HEK293 (cell line): Measurements from ENCODE around the gene REX1BD.
"Not testable (repeated sequence)": the region's sequence is repeated elsewhere in the genome, so short reads cannot be mapped to it uniquely, and the experiment has no call there.

Source experiments
- CTCF ChIA-PET: fragments of 350-600 bp; formaldehyde crosslinking; extraction: SDS; loops from one replicate; lab custom pipeline; 2021; ENCODE audit warnings: antibody characterized with exemption; lab: Yijun Ruan, JAX
- POLR2A ChIA-PET: fragments of 300-600 bp; formaldehyde crosslinking; extraction: SDS; loops from one replicate; lab custom pipeline; 2020; ENCODE audit warnings: antibody characterized with exemption, inconsistent platforms; lab: Yijun Ruan, JAX
- H3K27ac ChIP-seq: fragments of 200-500 bp; sonication (Bioruptor generic); 2 replicates; pipeline ENCODE4 v1.5.1; 2014; ENCODE audit warnings: low read depth, low read length, control low read depth, inconsistent platforms; ENCODE audit errors: extremely low read depth
- H3K36me3 ChIP-seq, 2 experiments: fragments of 200-500 bp in 1 of 2; sonication (Bioruptor generic) in 1 of 2; 1 replicate in 1 of 2; 2 replicates in 1 of 2; pipeline ENCODE4 v1.5.1; 2014 to 2017; ENCODE audit warnings: inconsistent platforms in 2 of 2, low read length in 2 of 2; ENCODE audit not compliant: control insufficient read depth in 2 of 2, insufficient read depth in 1 of 2
- H3K4me1 ChIP-seq: fragments of 200-500 bp; sonication (Bioruptor generic); 2 replicates; pipeline ENCODE4 v1.5.1; 2014; ENCODE audit warnings: mild to moderate bottlenecking, low read length, inconsistent platforms; ENCODE audit not compliant: control insufficient read depth, insufficient read depth
- H3K4me3 ChIP-seq: 2 replicates; pipeline ENCODE4 v1.5.1; 2011; ENCODE audit warnings: low read depth, mild to moderate bottlenecking, control low read depth, low read length, moderate library complexity
- H3K9me3 ChIP-seq: fragments of 200-500 bp; sonication (Bioruptor generic); 2 replicates; pipeline ENCODE4 v1.5.1; 2014; ENCODE audit warnings: low read depth, low read length, inconsistent platforms; ENCODE audit not compliant: control insufficient read depth, insufficient read depth
- KLF9 ChIP-seq: fragments of 450-650 bp; formaldehyde crosslinking; IDR thresholded peaks from 2 replicates; pipeline ENCODE4 v1.5.1; 2016; ENCODE audit warnings: missing biosample characterization, missing genetic modification characterization, low read depth
- ZNF341 ChIP-seq: fragments of 450-650 bp; formaldehyde crosslinking; IDR thresholded peaks from 2 replicates; pipeline ENCODE4; 2016; ENCODE audit warnings: low read depth, missing biosample characterization, missing genetic modification characterization
- ZNF391 ChIP-seq: fragments of 450-650 bp; formaldehyde crosslinking; IDR thresholded peaks from 2 replicates; pipeline ENCODE4 v1.5.1; 2016; ENCODE audit warnings: low read depth, missing biosample characterization, missing genetic modification characterization, borderline replicate concordance
- ZNF416 ChIP-seq: fragments of 450-650 bp; formaldehyde crosslinking; IDR thresholded peaks from 2 replicates; pipeline ENCODE4 v1.5.1; 2016; ENCODE audit warnings: missing biosample characterization, missing genetic modification characterization
- ZNF521 ChIP-seq: fragments of 450-650 bp; formaldehyde crosslinking; IDR thresholded peaks from 2 replicates; pipeline ENCODE4 v1.5.1; 2017; ENCODE audit warnings: missing biosample characterization, mild to moderate bottlenecking, missing genetic modification characterization
- TF ChIP-seq, protein P1 (sequence below): fragments of 450-650 bp; formaldehyde crosslinking; IDR thresholded peaks from 2 replicates; pipeline ENCODE4 v1.5.1; 2016; ENCODE audit warnings: missing biosample characterization, missing genetic modification characterization
- TF ChIP-seq, protein P2 (sequence below): fragments of 450-650 bp; IDR thresholded peaks from 2 replicates; pipeline ENCODE4 v1.5.1; 2018; ENCODE audit warnings: missing biosample characterization, mild to moderate bottlenecking, missing genetic modification characterization
- TF ChIP-seq, protein P3 (sequence below): sonication (generic); formaldehyde crosslinking; IDR thresholded peaks from 2 replicates; pipeline ENCODE4 v1.8.1; 2022; ENCODE audit warnings: mild to moderate bottlenecking, moderate library complexity, missing genetic modification reagents
- TF ChIP-seq, protein P4 (sequence below): fragments of 450-650 bp; formaldehyde crosslinking; IDR thresholded peaks from 2 replicates; pipeline ENCODE4 v1.5.1; 2016; ENCODE audit warnings: missing biosample characterization, missing genetic modification characterization
- TF ChIP-seq, protein P5 (sequence below): fragments of 450-650 bp; IDR thresholded peaks from 2 replicates; pipeline ENCODE4 v1.5.1; 2018; ENCODE audit warnings: missing biosample characterization, missing genetic modification characterization

The REX1BD gene

DNA sequence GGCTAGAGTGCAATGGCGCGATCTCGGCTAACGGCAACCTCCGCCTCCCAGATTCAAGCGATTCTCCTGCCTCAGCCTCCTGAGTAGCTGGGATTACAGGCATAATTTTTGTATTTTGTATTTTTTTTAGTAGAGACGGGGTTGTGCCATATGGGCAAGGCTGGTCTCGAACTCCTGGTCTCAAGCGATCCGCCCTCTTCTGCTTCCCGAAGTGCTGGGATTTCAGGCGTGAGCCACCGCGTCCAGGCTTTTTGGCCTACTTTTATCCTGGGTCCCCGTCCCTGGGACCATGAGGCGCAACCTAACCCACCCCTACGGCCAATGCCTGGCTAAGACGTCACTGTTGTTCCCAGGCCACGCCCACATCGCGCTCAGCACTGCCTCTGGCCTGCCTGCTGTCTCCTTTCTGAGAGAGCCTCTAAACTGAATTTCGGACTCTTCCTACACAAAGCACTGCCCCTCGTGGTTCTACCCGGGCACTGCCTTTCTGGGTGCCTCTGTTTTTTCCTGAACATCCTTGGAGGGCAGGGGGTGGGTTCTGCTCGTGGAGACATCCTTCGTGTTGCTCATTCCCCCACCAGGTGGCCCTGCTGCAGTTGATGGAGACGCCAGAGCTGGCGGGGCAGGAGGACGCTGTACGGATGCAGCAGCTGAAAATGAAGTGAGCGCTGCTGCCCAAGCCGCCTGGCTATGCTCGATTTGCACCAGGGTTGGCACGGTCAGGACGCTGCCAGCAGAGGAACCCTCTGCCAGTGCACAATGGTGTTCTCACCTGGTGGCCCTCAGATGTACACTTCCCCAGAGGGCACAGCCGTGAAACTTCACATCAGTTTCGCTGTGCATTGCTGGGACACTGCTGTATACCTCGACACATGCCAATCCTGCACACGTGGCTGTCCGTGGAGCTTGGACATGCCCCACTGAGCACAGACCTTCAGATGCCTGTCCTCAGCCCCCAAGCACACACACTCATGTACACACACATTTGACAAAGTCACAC, 2.0 kb downstream of the REX1BD start:
- Histone ChIP-seq H3K4me1 (no peaks in the 10 kb centered on the region), H3K27ac (no peak overlapping the region), H3K36me3 (peaks cover 0 to 6% of the 10 kb centered on the region in 2 experiments; a peak in 1 of 3 replicates)
- POLR2A ChIA-PET: interaction anchor here (1.5 to 5.7 kb wide), 2 partner anchors 19 to 256 kb away, joined by 3 to 60 read pairs; partner anchors contain the start of gene UBA52
- CTCF ChIA-PET: interaction anchor here (0.7 to 1.4 kb wide), 5 partner anchors 36 to 242 kb away, joined by 3 read pairs; no protein-coding TSS in a partner anchor
- TF ChIP-seq, protein P1, sequence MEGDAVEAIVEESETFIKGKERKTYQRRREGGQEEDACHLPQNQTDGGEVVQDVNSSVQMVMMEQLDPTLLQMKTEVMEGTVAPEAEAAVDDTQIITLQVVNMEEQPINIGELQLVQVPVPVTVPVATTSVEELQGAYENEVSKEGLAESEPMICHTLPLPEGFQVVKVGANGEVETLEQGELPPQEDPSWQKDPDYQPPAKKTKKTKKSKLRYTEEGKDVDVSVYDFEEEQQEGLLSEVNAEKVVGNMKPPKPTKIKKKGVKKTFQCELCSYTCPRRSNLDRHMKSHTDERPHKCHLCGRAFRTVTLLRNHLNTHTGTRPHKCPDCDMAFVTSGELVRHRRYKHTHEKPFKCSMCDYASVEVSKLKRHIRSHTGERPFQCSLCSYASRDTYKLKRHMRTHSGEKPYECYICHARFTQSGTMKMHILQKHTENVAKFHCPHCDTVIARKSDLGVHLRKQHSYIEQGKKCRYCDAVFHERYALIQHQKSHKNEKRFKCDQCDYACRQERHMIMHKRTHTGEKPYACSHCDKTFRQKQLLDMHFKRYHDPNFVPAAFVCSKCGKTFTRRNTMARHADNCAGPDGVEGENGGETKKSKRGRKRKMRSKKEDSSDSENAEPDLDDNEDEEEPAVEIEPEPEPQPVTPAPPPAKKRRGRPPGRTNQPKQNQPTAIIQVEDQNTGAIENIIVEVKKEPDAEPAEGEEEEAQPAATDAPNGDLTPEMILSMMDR (tag by site-specific recombination): peak; percentile 48; the same call in 1 of the 2 replicates
- TF ChIP-seq ZNF521 (tag by site-specific recombination): no peak
- TF ChIP-seq, all 188 proteins: peak for 1
- Histone ChIP-seq H3K4me3 (no peak overlapping the region), H3K9me3 (no peaks in the 10 kb centered on the region)

DNA sequence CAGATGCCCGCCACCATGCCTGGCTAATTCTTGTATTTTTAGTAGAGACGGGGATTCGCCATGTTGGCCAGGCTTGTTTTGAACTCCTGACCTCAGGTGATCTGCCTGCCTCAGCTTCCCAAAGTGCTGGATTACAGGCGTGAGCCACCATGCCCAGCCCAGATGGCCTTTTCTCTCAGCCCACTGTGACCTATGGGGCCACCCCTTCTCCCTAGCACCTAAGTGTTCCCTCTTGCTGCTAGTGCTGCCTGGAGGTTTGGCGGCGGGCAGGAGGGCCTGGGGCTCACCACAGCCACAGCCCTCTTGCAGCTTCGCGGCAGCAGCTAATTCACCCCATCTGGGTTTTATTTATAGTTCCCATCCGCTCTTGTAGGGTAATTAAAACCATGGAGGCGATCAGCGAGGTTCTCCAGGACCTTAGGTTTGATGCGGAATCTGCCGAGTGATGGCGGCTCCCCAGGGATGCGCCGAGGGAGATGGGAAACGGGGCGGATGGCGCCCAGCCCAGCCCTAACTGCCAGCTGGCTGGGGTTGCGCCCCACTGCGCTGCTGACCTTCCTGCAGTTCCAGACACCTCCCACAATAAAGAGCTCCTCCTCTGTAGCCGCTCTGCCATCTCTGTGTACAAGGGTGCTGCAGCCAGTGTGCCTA, 3.3 kb downstream of the REX1BD start:
- Histone ChIP-seq H3K4me1 (no peaks in the 10 kb centered on the region), H3K36me3 (peaks cover 0 to 6% of the 10 kb centered on the region in 2 experiments; a peak in 1 of 3 replicates), H3K9me3 (no peaks in the 10 kb centered on the region), H3K4me3 (no peak overlapping the region), H3K27ac (no peak overlapping the region)
- ChIA-PET CTCF (interaction anchor here (1.0 to 3.1 kb wide), 4 partner anchors 71 to 395 kb away, joined by 3 to 19 read pairs (median 3); no protein-coding TSS in a partner anchor), POLR2A (interaction anchor here (2.9 kb wide), 1 partner anchor 20 kb away, joined by 11 read pairs; the partner anchor contains the start of gene UBA52)
- TF ChIP-seq, protein P2, sequence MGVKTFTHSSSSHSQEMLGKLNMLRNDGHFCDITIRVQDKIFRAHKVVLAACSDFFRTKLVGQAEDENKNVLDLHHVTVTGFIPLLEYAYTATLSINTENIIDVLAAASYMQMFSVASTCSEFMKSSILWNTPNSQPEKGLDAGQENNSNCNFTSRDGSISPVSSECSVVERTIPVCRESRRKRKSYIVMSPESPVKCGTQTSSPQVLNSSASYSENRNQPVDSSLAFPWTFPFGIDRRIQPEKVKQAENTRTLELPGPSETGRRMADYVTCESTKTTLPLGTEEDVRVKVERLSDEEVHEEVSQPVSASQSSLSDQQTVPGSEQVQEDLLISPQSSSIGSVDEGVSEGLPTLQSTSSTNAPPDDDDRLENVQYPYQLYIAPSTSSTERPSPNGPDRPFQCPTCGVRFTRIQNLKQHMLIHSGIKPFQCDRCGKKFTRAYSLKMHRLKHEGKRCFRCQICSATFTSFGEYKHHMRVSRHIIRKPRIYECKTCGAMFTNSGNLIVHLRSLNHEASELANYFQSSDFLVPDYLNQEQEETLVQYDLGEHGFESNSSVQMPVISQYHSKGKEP (tag by site-specific recombination): 0 out of 2 replicates have a peak, but pooled peaks have one; percentile 6
- peak; percentile 38; the same call in 1 of the 2 replicates for TF ChIP-seq ZNF341 (tag by site-specific recombination)
- TF ChIP-seq, protein P3, sequence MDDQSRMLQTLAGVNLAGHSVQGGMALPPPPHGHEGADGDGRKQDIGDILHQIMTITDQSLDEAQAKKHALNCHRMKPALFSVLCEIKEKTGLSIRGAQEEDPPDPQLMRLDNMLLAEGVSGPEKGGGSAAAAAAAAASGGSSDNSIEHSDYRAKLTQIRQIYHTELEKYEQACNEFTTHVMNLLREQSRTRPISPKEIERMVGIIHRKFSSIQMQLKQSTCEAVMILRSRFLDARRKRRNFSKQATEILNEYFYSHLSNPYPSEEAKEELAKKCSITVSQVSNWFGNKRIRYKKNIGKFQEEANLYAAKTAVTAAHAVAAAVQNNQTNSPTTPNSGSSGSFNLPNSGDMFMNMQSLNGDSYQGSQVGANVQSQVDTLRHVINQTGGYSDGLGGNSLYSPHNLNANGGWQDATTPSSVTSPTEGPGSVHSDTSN: no peak

DNA sequence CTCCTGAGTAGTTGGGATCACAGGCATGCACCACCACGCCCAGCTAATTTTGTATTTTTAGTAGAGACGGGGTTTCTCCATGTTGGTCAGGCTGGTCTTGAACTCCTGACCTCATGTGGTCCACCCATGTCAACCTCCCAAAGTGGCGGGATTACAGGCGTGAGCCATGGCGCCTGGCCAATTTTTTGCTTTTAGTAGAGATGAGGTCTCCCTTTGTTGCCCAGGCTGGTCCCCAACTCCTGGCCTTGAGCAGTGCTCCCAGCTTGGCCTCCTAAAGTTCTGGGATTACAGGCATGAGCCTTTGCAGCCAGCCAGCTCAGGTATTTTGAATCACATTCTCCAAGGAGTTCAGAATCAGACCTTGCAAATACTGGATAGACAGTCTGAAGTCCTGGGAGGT, 4.1 kb downstream of the REX1BD start:
- H3K4me1 ChIP-seq, H3K36me3 ChIP-seq, H3K27ac ChIP-seq, H3K4me3 ChIP-seq, H3K9me3 ChIP-seq: not testable (repeated sequence)
- POLR2A ChIA-PET: interaction anchor here (0.6 to 2.9 kb wide), 5 partner anchors 15 to 69 kb away, joined by 3 to 11 read pairs (median 3); partner anchors contain the start of gene UBA52
- CTCF ChIA-PET: interaction anchor here (0.7 to 3.1 kb wide), 7 partner anchors 38 to 255 kb away, joined by 3 to 19 read pairs (median 5); no protein-coding TSS in a partner anchor

DNA sequence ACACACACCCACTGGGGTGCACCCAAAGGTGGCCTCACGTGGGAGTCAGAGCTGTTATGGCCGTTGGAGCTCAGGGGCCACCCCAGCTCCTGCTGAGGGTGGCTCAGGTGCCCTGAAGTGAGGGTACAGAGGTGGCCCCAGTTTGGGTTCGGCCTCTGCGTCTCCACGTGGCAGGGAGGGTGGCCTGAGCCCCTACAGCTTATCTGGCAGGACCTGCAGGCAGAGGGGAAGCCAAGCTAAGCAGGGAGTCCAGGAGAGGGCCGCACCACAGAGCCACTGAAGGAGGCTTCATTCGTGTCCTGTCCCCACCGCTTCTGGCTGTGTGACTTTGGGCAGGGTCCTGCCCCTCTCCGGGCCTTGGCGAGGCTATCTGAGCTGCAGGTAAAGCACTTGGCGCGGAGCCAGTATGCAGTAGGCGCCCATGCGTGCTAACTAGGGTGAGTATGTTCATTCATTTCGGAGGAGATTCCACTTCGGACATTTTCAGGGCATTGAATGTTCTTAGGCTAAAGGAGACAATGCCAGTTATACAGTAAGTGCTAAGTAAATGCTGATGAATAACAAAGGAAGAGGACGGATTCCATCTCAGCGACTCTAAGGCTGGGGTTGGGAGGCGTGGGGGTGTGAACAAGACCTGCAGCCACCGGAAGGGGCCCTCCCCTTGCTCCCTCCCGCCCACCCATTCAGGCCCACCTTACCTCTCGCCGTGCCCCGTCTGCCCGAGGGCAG, 4.9 kb downstream of the REX1BD start:
- Histone ChIP-seq H3K4me3 (peak overlapping the region; percentile 41), H3K36me3 (peaks cover 0 to 6% of the 10 kb centered on the region in 2 experiments; a peak in 1 of 3 replicates), H3K4me1 (no peaks in the 10 kb centered on the region), H3K27ac (no peak overlapping the region), H3K9me3 (no peaks in the 10 kb centered on the region)
- ChIA-PET POLR2A (interaction anchor here (0.6 to 2.9 kb wide), 8 partner anchors 14 to 174 kb away, joined by 3 to 11 read pairs (median 3); partner anchors contain the start of genes SSBP4 and UBA52), CTCF (interaction anchor here (0.6 to 3.1 kb wide), 14 partner anchors 8 to 254 kb away, joined by 3 to 19 read pairs (median 4); partner anchors contain the start of gene CRTC1)
- no peak for TF ChIP-seq KLF9 (tag by site-specific recombination)
- TF ChIP-seq, protein P4, sequence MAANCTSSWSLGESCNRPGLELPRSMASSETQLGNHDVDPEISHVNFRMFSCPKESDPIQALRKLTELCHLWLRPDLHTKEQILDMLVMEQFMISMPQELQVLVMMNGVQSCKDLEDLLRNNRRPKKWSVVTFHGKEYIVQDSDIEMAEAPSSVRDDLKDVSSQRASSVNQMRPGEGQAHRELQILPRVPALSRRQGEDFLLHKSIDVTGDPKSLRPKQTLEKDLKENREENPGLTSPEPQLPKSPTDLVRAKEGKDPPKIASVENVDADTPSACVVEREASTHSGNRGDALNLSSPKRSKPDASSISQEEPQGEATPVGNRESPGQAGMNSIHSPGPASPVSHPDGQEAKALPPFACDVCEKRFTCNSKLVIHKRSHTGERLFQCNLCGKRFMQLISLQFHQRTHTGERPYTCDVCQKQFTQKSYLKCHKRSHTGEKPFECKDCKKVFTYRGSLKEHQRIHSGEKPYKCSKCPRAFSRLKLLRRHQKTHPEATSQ (tag by site-specific recombination): no peak
- TF ChIP-seq, protein P2 (tag by site-specific recombination): peak; percentile 57; the same call in 1 of the 2 replicates
- TF ChIP-seq ZNF416 (tag by site-specific recombination): no peak
- no peak for TF ChIP-seq ZNF391 (tag by site-specific recombination)
- TF ChIP-seq, protein P5, sequence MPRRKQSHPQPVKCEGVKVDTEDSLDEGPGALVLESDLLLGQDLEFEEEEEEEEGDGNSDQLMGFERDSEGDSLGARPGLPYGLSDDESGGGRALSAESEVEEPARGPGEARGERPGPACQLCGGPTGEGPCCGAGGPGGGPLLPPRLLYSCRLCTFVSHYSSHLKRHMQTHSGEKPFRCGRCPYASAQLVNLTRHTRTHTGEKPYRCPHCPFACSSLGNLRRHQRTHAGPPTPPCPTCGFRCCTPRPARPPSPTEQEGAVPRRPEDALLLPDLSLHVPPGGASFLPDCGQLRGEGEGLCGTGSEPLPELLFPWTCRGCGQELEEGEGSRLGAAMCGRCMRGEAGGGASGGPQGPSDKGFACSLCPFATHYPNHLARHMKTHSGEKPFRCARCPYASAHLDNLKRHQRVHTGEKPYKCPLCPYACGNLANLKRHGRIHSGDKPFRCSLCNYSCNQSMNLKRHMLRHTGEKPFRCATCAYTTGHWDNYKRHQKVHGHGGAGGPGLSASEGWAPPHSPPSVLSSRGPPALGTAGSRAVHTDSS (tag by site-specific recombination): no peak
